ENCODE results near the gene CIRBP. TPM values are rescaled to one million over a fixed set of nuclear protein-coding genes. Genes with fewer than 3 reads are reported as not detected.

CIRBP gene
- total RNA-seq, 1 donor from 2014 or later = 174 TPM

DNA sequence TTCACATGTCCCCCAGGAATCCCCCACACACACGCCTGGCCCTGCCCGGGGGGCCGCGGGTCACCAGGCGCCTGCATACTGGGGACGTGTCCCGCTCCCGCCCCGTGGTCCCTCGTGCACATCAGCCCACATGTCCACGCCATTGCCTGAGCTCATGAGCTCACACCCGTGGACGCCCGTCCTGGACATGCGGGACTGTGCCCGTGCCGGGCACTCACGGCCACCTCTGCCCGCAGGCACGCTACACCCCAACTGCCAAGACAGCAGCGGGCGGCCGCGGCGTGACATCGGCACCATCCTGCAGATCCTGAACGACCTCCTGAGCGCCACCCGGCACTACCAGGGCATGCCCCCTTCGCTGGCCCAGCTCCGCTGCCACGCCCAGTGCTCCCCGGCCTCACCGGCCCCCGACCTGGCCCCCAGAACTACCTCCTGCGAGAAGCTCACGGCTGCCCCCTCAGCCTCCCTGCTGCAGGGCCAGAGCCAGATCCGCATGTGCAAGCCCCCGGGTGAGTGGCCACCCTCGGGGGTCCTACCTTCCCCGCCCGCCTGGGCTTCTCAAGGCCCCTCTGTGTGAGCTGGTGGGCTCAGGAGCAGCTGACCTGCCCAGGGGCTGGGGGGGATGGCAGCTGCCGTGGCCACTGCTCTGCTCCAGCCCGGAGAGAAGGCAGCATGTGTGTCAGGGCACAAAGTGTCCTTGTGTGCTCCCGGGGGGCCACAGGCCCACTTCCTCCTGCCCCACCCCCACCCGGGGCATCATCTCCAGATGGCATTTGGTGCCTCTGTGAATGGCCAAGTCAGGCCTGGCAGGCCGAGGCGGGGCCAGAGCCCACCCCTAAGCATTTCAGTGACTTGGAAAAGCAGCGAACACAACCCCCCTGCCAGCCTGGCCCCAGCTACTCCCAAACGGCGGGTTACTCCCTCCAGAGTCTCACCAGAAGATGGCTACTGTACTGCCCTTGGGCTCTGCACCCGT, 13.7 kb upstream of the CIRBP start:
- no peak for DNase-seq (ENCODE audit: low read depth)

DNA sequence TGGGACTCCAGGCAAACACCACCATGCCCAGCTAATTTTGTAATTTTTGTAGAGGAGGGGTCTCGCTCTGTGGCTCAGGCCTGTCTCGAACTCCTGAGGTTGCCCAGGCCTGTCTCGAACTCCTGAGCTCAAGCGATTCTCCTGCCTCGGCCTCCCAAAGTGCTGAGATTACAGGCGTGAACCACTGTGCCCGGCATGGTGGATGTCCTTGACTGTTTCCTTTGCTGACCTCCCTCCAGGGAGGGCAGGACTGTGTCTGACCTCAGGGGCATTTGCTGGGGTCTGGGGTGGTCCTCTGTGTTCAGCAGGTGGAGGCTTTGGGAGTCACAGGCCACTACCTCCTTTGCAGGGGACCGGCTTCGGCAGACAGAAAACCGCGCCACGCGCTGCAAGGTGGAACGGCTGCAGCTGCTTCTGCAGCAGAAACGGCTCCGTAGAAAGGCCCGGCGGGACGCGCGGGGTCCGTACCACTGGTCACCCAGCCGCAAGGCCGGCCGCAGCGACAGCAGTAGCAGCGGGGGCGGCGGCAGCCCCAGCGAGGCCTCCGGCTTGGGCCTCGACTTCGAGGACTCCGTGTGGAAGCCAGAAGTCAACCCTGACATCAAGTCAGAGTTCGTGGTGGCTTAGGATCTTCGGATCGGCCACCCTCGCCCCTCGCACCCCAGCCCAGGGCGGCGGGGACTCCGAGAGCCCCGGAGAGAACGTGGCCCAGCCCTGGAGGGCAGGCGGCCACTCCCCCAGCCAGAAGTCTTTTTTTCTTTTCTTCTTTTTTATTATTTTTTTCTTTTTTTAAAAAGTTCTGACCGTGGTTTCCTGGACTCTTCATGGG, 12.3 kb upstream of the CIRBP start:
- DNase-seq (ENCODE audit: low read depth) = no peak

- DNase-seq (ENCODE audit: low read depth) = no peak
Measured at GRCh38 chr19:1257475-1258162, 11.5 kb upstream of the CIRBP start.

DNA sequence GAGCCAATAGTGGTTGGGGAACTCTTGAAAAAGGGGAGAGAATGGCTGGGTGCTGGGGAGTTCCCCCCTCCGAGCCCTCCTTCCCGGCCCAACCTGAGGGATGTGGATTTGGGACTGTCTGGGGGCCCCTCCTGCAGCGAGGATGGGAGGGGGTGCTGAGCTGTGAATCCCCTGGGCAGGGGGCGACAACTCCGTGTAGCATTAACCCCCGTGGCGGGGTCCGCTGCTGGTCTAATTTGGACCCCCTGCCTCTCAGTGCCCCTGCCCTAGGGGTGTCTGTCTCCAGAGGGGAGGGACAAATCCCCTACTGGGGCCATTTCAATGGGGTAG, 11.0 kb upstream of the CIRBP start:
- DNase-seq (ENCODE audit: low read depth) = no peak

DNA sequence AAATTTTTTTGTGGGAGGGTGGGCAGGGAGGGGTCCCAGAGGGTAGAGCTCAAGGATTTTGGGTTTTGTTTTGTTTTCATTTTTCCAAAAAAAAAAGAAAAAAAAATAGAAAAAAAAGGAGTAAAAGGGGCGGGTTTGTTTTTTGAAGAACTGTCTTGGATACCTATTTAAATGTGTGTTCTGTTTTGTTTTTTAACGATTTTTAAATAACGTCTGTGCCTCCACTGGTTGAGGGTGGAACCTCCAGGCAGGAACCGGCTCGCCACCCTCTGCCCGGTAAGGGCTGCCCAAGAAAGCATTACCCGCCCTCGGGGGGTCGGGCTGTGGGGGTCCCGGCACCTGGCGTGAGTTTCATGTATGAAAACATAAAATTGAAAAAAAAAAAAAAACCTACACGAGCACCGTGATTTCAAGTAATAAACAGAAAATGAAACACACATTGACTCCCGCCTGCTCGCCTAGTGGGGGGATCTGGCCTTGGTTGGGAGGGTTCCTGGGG, 10.4 kb upstream of the CIRBP start:
- no peak for DNase-seq (ENCODE audit: low read depth)

- DNase-seq (ENCODE audit: low read depth) = peak; percentile 65
Measured at GRCh38 chr19:1259206-1259875, 9.8 kb upstream of the CIRBP start.

- DNase-seq (ENCODE audit: low read depth) = peak; percentile 51
Measured at GRCh38 chr19:1259876-1260748, 9.0 kb upstream of the CIRBP start.

DNA sequence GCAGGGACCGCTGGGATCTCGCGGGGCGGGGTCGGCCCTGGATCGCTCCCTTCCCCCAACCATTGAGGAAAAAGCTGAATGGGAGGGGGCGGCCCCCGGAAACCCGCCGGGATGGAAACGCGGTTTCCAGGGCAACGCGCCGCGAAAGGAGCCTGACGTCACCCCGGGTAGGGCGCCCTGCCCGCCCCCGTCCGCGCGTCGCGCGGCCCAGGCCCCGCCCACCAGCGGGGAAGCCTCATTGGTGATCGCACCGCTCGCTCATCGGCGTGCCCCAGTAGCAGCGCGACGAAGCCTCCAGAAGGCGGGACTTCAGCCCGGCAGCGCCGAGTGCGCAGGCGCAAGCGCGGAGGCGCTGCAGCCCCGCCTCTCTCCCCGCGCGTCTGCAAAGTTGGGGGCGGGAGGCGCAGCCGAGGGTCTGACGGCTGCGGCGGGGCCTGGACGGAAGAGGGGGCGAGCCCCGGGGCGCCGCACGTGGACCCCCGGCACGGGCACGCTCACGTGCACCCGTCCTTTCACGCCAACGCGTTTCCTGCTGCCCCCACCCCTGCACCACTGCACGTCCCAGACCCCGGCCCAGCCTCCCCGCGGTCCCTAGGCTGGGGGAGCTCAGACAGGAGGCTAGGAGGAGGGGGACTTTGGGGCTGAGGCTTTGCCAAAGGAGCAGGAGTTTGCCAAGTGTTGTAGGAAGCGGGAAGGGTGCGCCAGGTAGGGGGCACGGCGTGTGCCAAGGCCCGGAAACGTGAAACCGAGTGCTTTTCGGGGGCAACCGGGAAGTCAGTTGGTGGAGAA, 8.2 kb upstream of the CIRBP start:
- DNase-seq (ENCODE audit: low read depth) = peak; percentile 86

- DNase-seq (ENCODE audit: low read depth) = no peak
Measured at GRCh38 chr19:1261538-1261797, 7.7 kb upstream of the CIRBP start.

DNA sequence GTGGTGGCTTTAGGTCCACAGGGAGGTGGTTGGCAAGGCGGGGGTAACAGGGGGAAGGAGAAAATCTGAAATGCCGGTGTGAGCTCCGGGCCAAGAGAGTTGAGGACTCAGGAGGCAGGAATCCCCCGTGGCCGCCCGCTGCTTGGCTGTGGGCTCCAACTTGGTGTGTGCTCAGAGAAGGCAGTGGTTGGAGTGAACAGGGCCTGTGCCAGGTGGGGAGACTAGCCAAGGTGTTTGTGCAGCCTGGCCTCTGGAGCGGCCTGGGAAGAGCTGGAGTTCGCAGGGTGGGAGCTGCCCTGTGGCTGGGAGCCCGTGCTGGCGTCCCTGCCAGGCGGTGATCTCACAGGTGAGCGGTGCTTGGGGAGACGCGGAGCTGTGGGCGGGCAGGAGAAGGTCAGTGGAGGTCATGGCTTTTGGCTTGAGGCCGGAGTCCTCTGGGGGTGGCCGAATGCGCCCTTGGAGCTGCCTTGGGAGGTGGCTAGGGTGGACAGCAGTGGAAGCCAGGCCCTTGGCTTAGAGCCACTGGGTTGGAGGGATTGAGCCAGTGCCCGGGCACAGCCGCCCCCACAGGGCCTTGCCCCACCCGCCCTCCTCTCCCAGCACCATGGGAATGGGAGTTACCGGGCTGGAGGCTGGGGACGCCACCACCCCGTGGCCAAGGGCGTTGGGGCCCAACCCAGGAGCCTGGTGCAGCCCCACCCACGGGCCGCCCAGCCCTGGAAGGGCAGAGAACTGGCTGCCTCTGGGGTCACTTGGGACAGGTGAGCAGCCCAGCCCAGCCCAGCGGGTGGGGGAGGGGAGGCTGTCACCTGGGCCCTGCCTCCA, 7.1 kb upstream of the CIRBP start:
- peak; percentile 65 for DNase-seq (ENCODE audit: low read depth)

GRCh38 chr19:1262623-1263123, 6.5 kb upstream of the CIRBP start:
- DNase-seq (ENCODE audit: low read depth) = no peak

DNA sequence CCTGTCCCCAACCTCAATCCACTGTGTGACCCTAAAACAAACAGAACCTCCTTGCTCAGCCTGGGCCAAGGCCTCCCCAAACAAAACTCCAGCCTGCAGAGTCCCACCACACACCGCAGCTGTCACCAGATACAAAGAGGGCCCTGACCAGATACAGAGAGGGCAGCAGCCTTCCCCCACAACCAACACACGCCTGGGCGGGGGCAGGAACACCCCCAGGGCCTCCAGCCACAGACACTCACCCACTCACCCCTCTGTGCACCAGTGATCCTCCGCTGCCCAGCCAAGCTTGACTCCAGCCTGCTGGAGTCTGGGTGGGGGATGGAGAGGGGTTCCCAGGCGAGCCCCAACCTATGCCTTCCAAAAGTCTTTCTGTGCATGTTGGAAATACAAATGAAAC, 5.9 kb upstream of the CIRBP start:
- no peak for DNase-seq (ENCODE audit: low read depth)

DNA sequence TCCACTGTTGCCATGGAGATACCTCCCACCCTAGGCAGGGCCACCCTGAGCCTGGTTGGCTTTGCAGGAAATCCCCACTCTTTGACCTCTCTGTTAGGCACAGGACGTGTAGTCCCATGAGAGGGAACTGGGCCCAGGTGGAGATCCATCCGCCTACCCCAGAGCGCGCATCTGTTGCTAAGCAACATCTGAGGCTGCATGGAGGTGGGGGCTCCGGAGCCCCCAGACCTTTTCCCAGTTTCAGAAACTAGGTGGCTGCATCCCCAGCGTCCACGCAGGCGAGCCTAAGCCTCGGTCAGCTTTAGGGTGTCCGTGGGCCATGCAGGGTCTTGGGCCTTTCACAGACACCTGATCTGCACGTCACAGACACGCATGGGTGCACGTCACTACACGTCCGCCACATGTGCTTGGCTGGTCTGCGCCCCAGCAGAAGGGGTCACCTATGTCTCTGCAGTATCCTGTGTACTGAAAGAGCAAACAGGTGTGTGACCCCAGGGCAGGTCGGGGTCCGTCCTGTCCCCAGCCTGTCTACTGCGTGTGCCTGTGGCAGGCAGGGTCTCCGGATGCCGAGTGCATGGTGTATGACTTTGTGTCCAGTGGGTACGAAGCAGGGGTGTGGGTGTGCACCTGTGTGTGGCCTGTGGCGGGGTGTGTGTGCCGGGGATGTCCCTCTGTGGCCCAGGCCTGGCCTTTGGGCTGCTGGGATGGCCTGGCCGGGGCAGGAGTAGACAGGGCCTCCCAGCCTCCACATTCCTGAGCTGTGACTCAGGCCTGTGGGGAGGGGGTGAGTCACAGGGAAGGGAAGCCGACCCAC, 4.1 kb upstream of the CIRBP start:
- DNase-seq (ENCODE audit: low read depth) = peak; percentile 72

- no peak for DNase-seq (ENCODE audit: low read depth)
Measured at GRCh38 chr19:1265615-1266128, 3.5 kb upstream of the CIRBP start.

- DNase-seq (ENCODE audit: low read depth) = no peak
Measured at GRCh38 chr19:1266129-1266915, 2.8 kb upstream of the CIRBP start.

DNA sequence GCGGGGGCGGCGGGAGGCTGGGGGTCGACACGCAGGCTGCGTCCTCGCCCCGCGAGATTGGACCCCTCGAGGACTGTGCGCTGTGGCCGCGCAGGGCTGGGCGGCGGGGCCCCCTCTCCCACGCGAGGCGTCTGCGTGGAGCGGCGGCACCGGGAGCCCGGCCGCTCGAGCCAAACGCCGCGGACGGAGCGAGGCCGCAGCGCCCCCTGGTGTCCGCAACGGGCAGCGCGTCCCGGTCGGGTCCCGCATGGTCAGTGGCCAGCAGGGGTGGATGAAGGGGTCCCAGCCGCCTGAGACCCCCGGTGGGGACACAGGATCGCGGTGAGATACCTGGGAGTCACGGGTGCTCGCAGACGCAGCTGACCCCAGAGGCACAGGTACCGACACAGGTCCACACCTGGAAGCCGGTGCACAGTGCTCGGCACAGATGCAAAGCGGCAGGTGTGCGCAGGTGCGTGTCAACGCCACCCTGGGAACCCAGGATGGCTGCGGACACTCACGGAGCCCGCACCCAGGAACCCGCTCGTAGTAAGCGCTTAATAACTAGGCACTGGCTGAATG, 2.1 kb upstream of the CIRBP start:
- no peak for DNase-seq (ENCODE audit: low read depth)
